DMS79 (cell line): ENCODE results near the gene PTPRR.

Source experiments
- DNase-seq: peaks from one replicate; lab custom pipeline; 2025; lab: John Stamatoyannopoulos, UW

PTPRR gene

GRCh38 chr12:70692681-70693288 is 227.8 kb downstream of the PTPRR start:
- no peak for DNase-seq

GRCh38 chr12:70691018-70691672 is 229.4 kb downstream of the PTPRR start:
- DNase-seq, result no peak

DNA sequence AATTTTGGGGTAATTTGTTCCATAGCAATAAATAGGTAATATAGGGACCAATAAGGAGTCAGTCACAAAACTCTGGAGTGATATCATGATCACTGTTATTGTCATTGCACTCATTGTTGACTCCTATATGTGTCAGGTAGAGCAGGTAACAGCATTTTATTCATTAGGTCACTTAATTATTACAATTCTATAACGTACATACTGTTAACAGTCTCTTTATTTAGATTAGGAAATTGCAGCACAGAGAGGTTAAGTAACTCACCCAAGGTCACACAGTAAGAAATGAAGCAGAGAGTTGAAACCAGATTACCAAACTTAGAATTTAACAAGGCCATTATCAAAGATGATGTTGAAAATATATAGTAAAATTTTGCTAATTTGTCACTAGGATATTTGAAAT is 233.6 kb downstream of the PTPRR start:
- no peak for DNase-seq

GRCh38 chr12:70686299-70686698 is 234.2 kb downstream of the PTPRR start:
- no peak for DNase-seq

DNA sequence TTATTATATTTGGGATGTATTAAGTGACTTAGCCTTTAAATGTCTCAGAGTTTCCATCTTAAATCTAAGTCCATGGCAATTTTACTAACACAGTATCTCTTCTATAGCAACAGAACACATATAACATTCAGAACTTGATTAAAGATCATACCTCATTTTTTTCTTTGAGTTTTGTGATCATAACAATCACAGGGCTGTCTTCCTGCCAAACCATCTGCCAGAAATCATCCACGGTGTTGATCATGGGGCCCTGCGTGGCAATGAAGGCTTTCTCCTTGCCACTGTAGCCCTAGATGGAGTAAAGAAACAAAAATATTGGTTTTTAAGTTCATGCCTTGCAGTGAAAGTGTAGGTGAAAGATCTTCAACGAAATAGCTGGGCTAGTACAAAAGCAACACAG is 236.6 kb downstream of the PTPRR start:
- no peak for DNase-seq

DNA sequence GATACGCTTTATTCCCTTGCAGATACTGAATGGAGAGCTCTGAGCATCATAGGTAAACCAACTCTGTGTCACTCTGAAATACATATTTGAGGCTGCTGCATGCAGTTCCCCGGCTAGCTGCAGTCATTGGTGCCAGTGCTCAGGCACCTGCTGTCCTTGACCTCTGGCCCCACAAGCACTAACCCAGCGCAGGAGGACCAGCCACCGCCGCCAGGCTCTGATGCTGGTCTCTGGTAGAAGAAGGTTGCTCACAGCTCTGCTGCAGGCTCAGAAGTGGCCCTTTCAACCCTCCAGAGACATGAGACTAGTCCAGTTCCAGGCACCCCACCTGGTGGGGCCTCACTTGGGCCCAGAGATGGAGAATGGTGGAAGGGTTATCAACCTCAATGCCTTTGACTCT is 248.8 kb downstream of the PTPRR start:
- DNase-seq, result no peak

DNA sequence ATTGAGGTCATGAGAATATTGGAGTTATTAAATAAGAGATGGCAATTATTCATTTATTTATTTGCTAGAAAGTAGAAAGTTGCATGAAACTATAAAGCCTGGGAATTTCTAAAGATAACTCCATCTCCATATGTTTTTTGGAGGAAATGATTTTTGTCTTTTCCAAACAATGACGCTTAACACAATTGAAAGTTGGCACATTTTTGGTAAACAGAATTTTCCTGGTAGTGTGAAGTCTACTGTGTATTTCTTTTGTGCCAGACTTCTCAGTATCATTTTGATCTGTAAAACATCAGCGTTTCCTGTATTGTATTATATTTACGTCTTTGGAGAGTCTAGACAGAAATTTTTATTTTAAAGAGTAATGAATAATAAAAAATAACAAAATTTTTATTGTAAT is 249.6 kb downstream of the PTPRR start:
- no peak for DNase-seq

GRCh38 chr12:70667253-70667652 is 253.3 kb downstream of the PTPRR start:
- no peak for DNase-seq

- DNase-seq, result no peak
These were observed 254.2 kb downstream of the PTPRR start for GRCh38 chr12:70666364-70666763.

DNA sequence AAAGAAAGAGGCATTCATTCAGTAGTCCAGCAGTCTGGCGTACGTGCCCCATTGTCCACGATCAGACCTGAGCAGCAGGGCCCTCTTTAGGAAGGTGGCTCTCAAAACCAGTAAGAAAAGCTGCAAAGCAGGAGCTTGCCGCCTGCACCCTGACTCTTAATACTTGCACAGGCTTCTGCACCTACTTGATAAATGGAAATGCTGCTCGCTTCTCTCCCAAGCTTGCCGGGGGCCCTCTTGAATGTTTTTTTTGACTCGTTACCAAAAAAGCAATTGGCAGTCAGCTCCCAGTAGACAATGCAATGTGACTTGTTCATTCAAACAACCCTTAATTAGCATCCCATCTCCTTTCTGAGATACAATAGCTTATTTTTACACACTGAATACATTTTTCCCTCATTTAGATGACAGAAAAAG is 256.1 kb downstream of the PTPRR start:
- no peak for DNase-seq

DNA sequence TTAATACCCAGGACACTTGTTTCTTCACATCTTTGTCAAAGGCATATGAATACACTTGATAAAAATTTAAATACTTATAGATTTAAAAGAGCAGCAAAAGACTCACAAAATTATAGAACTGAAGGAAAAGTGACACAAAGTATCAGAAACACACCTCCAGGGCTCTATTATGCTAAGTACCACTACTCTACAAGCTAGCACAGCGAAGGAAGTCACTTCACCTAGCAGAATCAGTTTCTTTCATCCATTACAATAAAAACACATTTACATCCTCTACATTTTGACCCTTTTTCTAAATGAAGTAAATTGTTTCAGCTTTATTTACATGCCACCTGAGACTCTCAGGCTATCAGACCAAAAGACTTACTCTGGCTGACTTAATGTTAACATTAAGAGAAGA is 256.7 kb downstream of the PTPRR start:
- no peak for DNase-seq

DNA sequence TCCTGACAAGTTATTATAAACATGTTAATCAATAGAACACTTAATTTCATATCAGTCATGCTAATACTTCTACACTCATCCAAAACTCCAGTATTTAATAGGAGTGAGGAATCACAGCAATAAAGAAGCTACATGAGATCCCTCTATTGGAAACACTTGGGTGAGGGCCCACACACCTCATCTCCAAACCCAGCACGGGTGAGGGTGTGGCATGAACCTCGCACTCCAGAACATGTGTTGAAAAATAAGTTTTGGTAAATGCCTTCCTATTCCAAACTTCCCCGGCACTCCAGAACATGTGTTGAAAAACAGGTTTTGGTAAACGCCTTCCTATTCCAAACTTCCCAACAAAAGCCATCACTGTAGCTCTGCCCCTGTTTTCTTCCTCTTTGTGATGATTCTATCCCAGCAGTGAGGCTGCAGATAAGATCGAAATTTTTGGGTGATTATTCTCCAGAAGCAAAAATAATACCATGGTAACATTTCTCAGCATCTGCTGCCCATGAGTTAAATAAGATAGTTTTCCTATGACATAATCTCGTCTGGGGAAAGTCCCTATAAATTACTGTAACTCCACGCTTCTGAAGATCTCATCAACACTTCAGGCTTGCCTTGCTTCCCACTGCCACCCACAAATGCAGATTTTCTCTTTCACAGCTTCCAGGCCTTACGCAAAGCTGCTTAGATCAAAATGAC is 258.9 kb downstream of the PTPRR start:
- no peak for DNase-seq

GRCh38 chr12:70660620-70661219 is 259.8 kb downstream of the PTPRR start:
- no peak for DNase-seq

DNA sequence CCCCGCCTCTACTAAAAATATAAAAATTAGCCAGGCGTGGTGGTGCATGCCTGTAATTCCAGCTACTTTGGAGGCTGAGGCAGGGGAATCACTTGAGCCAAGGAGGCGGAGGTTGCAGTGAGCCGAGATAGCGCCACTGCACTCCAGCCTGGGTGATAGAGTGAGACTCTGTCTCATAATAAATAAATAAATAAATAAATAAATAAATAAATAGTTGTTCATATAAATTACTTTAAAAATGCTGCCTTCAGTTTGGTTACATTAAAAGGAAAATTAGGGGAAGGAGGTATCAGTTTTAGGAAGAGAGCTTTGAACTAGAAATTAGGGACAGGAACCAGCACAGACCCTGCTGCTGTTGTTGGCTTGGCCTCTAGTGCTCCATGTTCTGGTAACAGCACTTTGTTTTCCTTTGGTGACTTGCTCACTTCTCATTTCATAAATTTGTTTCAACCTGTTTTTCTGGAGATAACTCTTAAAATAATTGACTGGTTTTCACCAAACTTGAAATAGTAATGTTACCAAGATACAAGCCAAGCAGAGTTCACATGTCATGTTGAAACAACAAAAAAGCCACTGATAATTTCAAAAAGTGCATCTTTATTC is 260.4 kb downstream of the PTPRR start:
- DNase-seq, result no peak

- no peak for DNase-seq
These were observed 261.4 kb downstream of the PTPRR start for GRCh38 chr12:70659077-70659606.

- no peak for DNase-seq
These were observed 262.8 kb downstream of the PTPRR start for GRCh38 chr12:70657616-70658286.

DNA sequence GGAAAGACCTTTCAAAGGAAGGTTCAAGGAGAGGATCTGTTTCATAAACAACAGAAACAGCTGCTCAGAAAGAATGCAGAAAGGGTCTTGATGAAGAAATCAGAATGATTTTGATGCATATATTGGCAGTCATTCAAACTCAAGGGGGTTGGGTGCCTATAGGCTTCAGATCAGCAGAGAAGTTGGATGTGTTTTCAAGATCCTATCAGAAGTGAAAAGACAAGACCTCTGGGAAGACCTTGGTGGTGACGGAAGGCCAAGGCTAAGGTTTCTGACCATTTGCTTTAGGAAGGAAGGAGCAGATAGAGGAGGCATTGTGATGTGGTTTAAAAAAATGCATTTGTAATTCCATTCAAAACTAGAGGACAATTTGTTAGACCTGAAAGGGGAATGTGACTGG is 268.1 kb downstream of the PTPRR start:
- no peak for DNase-seq

- DNase-seq, result no peak
These were observed 271.7 kb downstream of the PTPRR start for GRCh38 chr12:70648831-70649230.

DNA sequence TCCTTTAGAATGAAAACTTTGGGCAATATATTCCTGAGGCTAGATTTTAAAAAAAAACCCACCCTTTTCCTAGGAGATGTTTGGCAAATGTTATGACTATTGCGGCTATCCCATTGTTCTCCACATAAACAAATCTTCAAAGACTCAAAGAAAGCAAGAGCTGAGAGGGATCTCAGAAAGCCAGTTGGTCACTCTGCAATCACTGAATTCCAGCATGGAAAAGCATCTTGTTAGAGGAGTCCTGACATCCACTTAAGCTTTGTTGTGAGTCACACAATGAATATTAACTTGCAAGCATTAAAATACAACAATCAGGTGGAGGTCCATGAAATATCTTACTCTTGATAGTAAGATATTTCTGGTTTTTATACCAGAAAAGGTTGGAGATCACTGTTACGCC is 272.3 kb downstream of the PTPRR start:
- DNase-seq, result no peak

- DNase-seq, result no peak
These were observed 273.7 kb downstream of the PTPRR start for GRCh38 chr12:70646850-70647249.

DNA sequence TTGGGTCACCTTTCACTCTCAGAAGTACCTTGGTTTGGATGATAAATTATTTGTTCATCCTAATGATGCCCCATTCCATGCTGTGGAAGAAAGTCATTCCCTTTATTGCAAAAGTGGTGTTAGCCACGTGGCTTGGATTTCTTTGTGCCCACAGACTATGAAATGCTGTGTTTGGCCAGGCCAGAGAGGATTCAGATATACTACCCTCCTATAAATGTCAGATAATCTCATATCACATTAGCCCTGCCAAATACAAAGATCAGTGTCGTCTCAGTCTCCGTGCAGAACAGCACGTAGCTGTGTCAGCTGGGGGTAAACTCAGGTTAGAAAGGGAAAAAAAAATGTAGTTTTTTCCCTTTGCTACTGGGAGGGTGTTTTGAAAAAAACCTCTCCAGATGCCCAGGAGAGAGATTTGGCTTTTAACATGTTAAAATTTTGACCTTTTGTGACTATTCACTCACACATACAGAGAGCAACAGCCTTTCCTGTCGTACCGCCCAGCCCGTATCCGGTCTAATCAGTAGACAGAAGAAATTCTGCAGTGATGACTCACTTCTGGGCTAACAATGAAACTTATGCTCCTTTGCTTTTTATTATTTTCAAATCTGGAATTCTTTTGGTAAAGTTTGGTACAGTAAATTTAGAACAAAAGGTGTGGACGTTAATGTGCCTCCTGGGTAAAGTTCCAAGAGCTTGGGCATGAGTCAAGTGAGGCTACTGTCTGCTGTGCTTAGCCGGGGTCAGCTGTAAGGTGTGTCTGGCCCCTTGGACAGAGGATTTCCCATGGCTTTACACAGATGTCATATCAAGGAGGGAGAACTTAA is 274.8 kb downstream of the PTPRR start:
- DNase-seq, result no peak
